HG03064 (cell line): Measurements from ENCODE around the gene PAX7.

Experiments used
- ATAC-seq: cut with Tn5 transposase; IDR thresholded peaks from one replicate; pipeline ENCODE4 v1.9.1; 2021; ENCODE audit warnings: low read depth; ENCODE audit not compliant: unreplicated experiment

Gene PAX7

GRCh38 chr1:18618546-18619466, 11.8 kb upstream of the PAX7 start:
- no peak for ATAC-seq

GRCh38 chr1:18619467-18619835, 11.2 kb upstream of the PAX7 start:
- no peak for ATAC-seq

- ATAC-seq = no peak
These were observed 2.1 kb upstream of the PAX7 start for GRCh38 chr1:18628511-18628910.

- ATAC-seq = no peak
These were observed 761 bp upstream of the PAX7 start for GRCh38 chr1:18629659-18630510.

GRCh38 chr1:18631496-18632217, 1.0 kb downstream of the PAX7 start:
- no peak for ATAC-seq

- ATAC-seq = no peak
These were observed 1.6 kb downstream of the PAX7 start for GRCh38 chr1:18632218-18632588.

- ATAC-seq = no peak
These were observed 2.3 kb downstream of the PAX7 start for GRCh38 chr1:18632783-18633421.

GRCh38 chr1:18633422-18634155, 2.9 kb downstream of the PAX7 start:
- no peak for ATAC-seq

- no peak for ATAC-seq
These were observed 3.6 kb downstream of the PAX7 start for GRCh38 chr1:18634276-18634675.

GRCh38 chr1:18635070-18635577, 4.5 kb downstream of the PAX7 start:
- no peak for ATAC-seq

- ATAC-seq = no peak
These were observed 5.4 kb downstream of the PAX7 start for GRCh38 chr1:18635891-18636595.

GRCh38 chr1:18636596-18637508, 6.2 kb downstream of the PAX7 start:
- no peak for ATAC-seq

- no peak for ATAC-seq
These were observed 6.9 kb downstream of the PAX7 start for GRCh38 chr1:18637511-18637960.

- ATAC-seq = no peak
These were observed 7.6 kb downstream of the PAX7 start for GRCh38 chr1:18637962-18638834.

GRCh38 chr1:18638835-18639364, 8.3 kb downstream of the PAX7 start:
- ATAC-seq = no peak

- no peak for ATAC-seq
These were observed 8.9 kb downstream of the PAX7 start for GRCh38 chr1:18639368-18640055.
